ENCODE results near the gene UGT8. TPM values are rescaled to one million over a fixed set of nuclear protein-coding genes. Genes with fewer than 3 reads are reported as not detected.

Gene UGT8
- total RNA-seq, 1 experiment from 2014 or later, result 23.1 TPM

DNA sequence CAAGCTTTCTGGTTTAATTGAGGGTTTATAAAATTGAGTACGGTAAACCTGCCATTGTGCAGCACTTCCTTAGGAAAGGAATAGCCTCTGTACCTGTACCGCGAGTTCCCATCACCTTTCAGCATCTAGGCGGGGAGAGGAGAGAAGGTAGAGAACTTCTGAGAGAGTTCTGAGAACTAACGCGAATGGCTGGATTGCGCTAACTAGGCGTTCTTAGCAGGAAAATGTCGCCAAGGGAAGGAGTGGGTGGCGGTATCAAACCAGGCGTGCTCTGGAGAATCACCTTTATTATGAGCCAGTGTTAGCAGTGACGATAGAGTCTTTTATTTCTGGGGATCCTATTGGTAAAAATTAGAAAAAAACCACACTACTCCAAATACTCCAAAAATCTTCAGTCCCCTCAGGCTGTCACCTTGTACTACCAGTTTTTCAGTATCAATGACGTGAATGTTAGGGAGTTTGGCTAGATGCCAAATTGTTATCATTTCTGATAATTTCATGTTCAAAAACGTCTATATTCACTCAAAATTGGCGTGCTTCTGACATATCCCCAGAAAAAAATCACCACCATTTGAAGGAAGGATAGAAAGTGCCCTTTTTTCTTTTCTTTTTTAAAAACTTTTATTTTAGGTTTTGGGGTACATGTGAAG lies 1.4 kb downstream of the UGT8 start:
- peaks cover 24% of the 10 kb centered on the region for H3K36me3 Mint-ChIP-seq (ENCODE audit: insufficient read depth, unreplicated experiment)
- H3K4me1 Mint-ChIP-seq (ENCODE audit: low read depth, unreplicated experiment), result no peaks in the 10 kb centered on the region
- CTCF ChIA-PET, result no interaction called here

DNA sequence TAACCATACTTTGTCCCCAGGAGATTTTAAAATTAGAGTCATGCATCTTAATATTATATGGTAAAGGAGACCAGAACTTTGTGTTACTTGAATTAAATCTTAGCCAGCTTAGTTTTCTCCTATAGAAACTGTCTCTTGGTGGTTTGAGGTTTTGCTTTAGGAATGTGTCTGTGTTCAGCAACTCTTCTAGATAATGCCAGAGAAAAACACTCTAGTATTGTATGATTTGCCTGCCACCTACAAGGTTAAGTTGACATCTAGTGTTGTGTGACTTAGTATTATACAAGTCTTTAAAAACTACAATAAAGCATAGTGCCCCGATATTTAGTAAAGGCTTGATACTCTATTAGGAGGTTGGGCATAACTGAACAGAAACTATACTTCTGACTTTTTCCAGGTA lies 2.1 kb downstream of the UGT8 start:
- Mint-ChIP-seq H3K4me1 (ENCODE audit: low read depth, unreplicated experiment) (no peaks in the 10 kb centered on the region), H3K4me3 (ENCODE audit: low read depth, unreplicated experiment) (peak overlapping the region; percentile 98), H3K36me3 (ENCODE audit: insufficient read depth, unreplicated experiment) (peaks cover 24% of the 10 kb centered on the region), H3K27me3 (ENCODE audit: unreplicated experiment) (no peaks in the 10 kb centered on the region), H3K9me3 (ENCODE audit: low read depth, unreplicated experiment) (no peaks in the 10 kb centered on the region), H3K27ac (ENCODE audit: unreplicated experiment) (no peak overlapping the region)
- TSS peak; percentile 30 for BruUV-seq (replicated peaks)
- intact Hi-C loops (cut with micrococcal nuclease; ENCODE audit: unreplicated experiment), result loop anchor here (5.0 kb wide), 1 partner anchor 88 kb away; no protein-coding TSS in a partner anchor
- CTCF ChIA-PET, result no interaction called here
- no peak for DNase-seq
- TF ChIP-seq, protein P1, sequence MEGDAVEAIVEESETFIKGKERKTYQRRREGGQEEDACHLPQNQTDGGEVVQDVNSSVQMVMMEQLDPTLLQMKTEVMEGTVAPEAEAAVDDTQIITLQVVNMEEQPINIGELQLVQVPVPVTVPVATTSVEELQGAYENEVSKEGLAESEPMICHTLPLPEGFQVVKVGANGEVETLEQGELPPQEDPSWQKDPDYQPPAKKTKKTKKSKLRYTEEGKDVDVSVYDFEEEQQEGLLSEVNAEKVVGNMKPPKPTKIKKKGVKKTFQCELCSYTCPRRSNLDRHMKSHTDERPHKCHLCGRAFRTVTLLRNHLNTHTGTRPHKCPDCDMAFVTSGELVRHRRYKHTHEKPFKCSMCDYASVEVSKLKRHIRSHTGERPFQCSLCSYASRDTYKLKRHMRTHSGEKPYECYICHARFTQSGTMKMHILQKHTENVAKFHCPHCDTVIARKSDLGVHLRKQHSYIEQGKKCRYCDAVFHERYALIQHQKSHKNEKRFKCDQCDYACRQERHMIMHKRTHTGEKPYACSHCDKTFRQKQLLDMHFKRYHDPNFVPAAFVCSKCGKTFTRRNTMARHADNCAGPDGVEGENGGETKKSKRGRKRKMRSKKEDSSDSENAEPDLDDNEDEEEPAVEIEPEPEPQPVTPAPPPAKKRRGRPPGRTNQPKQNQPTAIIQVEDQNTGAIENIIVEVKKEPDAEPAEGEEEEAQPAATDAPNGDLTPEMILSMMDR (IDR thresholded peaks at IDR 0.05; ENCODE audit: unreplicated experiment), result no peak

More for the DNA sequence above, 1.4 kb downstream of the UGT8 start:
- DNase-seq, result no peak
- Mint-ChIP-seq H3K27ac (ENCODE audit: unreplicated experiment) (peak overlapping the region; percentile 94), H3K4me3 (ENCODE audit: low read depth, unreplicated experiment) (peak overlapping the region; percentile 98), H3K27me3 (ENCODE audit: unreplicated experiment) (no peaks in the 10 kb centered on the region), H3K9me3 (ENCODE audit: low read depth, unreplicated experiment) (no peaks in the 10 kb centered on the region)
- intact Hi-C loops (cut with micrococcal nuclease; ENCODE audit: unreplicated experiment), result loop anchor here (2.0 to 5.0 kb wide), 3 partner anchors 38 to 88 kb away; no protein-coding TSS in a partner anchor
- BruUV-seq (replicated peaks), result no TSS peak
- TF ChIP-seq, protein P1 (IDR thresholded peaks at IDR 0.05; ENCODE audit: unreplicated experiment), result no peak

DNA sequence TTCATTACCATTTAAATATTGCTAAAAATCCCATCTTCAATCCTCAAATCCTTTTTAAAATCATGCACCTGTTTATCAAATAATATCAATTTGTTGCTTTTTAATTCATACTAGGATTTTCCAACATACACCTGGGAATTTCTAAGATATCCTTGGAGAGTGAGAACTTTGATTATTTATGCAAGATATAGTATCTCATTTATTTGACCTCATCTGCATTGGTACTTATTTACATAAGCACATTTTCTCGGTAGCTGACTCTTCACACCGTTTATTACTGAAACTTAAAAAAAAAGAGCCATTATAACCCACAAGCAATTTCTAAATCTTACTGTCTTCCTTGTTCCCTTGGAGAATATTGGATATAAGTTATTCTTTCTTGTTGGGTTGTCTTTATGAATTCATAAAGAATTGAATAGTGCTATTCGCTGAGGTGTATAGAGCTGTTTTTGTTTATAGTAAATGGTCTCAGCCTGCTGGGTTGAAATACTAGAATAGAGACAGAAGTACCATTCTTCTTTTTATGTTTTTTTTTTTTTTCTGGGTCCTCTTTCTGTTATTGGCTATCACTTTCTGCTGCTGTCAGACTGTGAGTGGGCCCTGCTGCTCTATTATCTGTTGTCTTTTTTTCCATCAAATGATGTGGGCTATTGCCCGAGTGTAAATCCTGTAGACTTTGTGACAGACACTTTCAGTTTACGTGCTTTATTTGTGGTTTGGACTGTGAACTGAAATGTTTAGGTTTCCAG lies 2.9 kb downstream of the UGT8 start:
- Mint-ChIP-seq H3K27ac (ENCODE audit: unreplicated experiment) (no peak overlapping the region), H3K9me3 (ENCODE audit: low read depth, unreplicated experiment) (no peaks in the 10 kb centered on the region), H3K4me3 (ENCODE audit: low read depth, unreplicated experiment) (no peak overlapping the region), H3K27me3 (ENCODE audit: unreplicated experiment) (no peaks in the 10 kb centered on the region), H3K4me1 (ENCODE audit: low read depth, unreplicated experiment) (no peaks in the 10 kb centered on the region), H3K36me3 (ENCODE audit: insufficient read depth, unreplicated experiment) (peaks cover 24% of the 10 kb centered on the region)
- intact Hi-C loops (cut with micrococcal nuclease; ENCODE audit: unreplicated experiment), result loop anchor here (5.0 kb wide), 1 partner anchor 89 kb away; no protein-coding TSS in a partner anchor
- CTCF ChIA-PET, result no interaction called here
- no peak for DNase-seq
- TF ChIP-seq, protein P1 (IDR thresholded peaks at IDR 0.05; ENCODE audit: unreplicated experiment), result no peak
- no TSS peak for BruUV-seq (replicated peaks)

DNA sequence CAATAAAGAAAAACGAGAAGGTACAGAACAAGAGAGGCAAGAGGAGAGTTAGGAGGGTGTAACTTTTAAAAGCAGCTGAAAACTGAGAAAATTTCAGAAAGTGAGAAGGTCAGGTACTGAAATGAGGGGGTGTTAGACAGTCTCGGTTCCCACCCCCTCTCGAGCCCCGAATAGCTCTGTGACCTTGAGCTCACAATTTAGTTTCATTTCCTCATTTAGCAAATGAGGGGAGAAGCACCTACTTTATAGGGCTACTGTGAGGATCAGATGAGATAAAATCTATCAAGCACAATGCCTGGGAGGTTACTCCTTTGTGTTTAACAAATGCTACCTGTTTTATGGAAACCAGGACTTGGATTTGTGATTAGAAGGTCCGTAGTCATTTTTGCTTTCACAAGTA lies 4.9 kb downstream of the UGT8 start:
- H3K9me3 Mint-ChIP-seq (ENCODE audit: low read depth, unreplicated experiment), result no peaks in the 10 kb centered on the region
- DNase-seq, result no peak
- no peak overlapping the region for H3K27ac Mint-ChIP-seq (ENCODE audit: unreplicated experiment)
- intact Hi-C loops (cut with micrococcal nuclease; ENCODE audit: unreplicated experiment), result loop anchor here (5.0 kb wide), 1 partner anchor 91 kb away; no protein-coding TSS in a partner anchor
- no peak overlapping the region for H3K4me3 Mint-ChIP-seq (ENCODE audit: low read depth, unreplicated experiment)
- no peaks in the 10 kb centered on the region for H3K27me3 Mint-ChIP-seq (ENCODE audit: unreplicated experiment)
- H3K4me1 Mint-ChIP-seq (ENCODE audit: low read depth, unreplicated experiment), result no peaks in the 10 kb centered on the region
- peaks cover 18% of the 10 kb centered on the region for H3K36me3 Mint-ChIP-seq (ENCODE audit: insufficient read depth, unreplicated experiment)
- BruUV-seq (replicated peaks), result no TSS peak
- CTCF ChIA-PET, result interaction anchor here (1.0 kb wide), 1 partner anchor 91 kb away, joined by 3 read pairs; no protein-coding TSS in a partner anchor
- TF ChIP-seq, protein P1 (IDR thresholded peaks at IDR 0.05; ENCODE audit: unreplicated experiment), result no peak

All from Calu3 (cell line).